Panc1 (cell line): ENCODE results near the gene CCDC51. TPM values are rescaled to one million over a fixed set of nuclear protein-coding genes. Genes with fewer than 3 reads are reported as not detected.

Experiments
- ATAC-seq: fragments of 200-7000 bp; cut with Tn5 transposase; 2 replicates; pipeline ENCODE4 v1.9.1; 2020; ENCODE audit warnings: mild to moderate bottlenecking, moderate library complexity
- BruUV-seq: library from RNA; stranded (reverse); fragments of 400-500 nt; replicated peaks from 2 replicates; lab custom pipeline; 2021; lab: Mats Ljungman, UMichigan
- CTCF ChIA-PET: fragments of 300-600 bp; sonication (Branson Sonifier 250); formaldehyde crosslinking; loops from one replicate; lab custom pipeline; 2022; ENCODE audit warnings: antibody characterized with exemption; lab: Charles Lee
- POLR2A ChIA-PET: fragments of 300-600 bp; sonication (Branson Sonifier 250); formaldehyde crosslinking; loops from one replicate; lab custom pipeline; 2022; ENCODE audit warnings: antibody characterized with exemption; lab: Charles Lee
- DNase-seq: peaks from one replicate; pipeline ENCODE4 v3.0.0-alpha.2; 2010; ENCODE audit warnings: low read depth, low spot score
- H3K27ac ChIP-seq: 2 replicates; pipeline ENCODE4 v1.5.1; 2011; ENCODE audit warnings: mild to moderate bottlenecking, low read length, inconsistent platforms
- H3K27me3 ChIP-seq: fragments of 200-500 bp; sonication (Bioruptor generic); 2 replicates; pipeline ENCODE4 v1.6.0; 2014; ENCODE audit warnings: low read length, inconsistent platforms; ENCODE audit not compliant: control insufficient read depth, insufficient read depth
- H3K36me3 ChIP-seq: fragments of 200-500 bp; sonication (Bioruptor generic); 2 replicates; pipeline ENCODE4 v1.5.1; 2014; ENCODE audit warnings: inconsistent platforms, mild to moderate bottlenecking, low read length, moderate library complexity; ENCODE audit not compliant: control insufficient read depth, insufficient read depth
- H3K4me1 ChIP-seq: 2 replicates; pipeline ENCODE4 v1.5.1; 2011; ENCODE audit warnings: inconsistent platforms, mild to moderate bottlenecking, low read length, moderate library complexity; ENCODE audit not compliant: control insufficient read depth, insufficient read depth
- H3K4me3 ChIP-seq, 2 experiments: 2 replicates each; pipeline ENCODE4 v1.5.1; 2011 to 2012; ENCODE audit warnings: low read depth in 2 of 2, low read length in 2 of 2, mild to moderate bottlenecking in 2 of 2, inconsistent platforms in 1 of 2, moderate library complexity in 1 of 2
- H3K9me3 ChIP-seq: fragments of 200-500 bp; sonication (Bioruptor generic); 2 replicates; pipeline ENCODE4 v1.5.1; 2014; ENCODE audit warnings: low read depth, mild to moderate bottlenecking, inconsistent platforms, low read length, moderate library complexity; ENCODE audit not compliant: control insufficient read depth, insufficient read depth
- POLR2AphosphoS5 ChIP-seq: IDR thresholded peaks from 2 replicates; pipeline ENCODE4 v1.6.1; 2012; ENCODE audit warnings: mild to moderate bottlenecking, low read depth, low read length, moderate library complexity
- SIN3A ChIP-seq: IDR thresholded peaks from 2 replicates; pipeline ENCODE4 v1.6.1; 2012; ENCODE audit warnings: low read depth, mild to moderate bottlenecking, low read length, moderate library complexity, borderline replicate concordance; ENCODE audit not compliant: insufficient read depth
- TCF7L2 ChIP-seq: IDR thresholded peaks from 2 replicates; pipeline ENCODE4 v1.6.1; 2011; ENCODE audit warnings: mild to moderate bottlenecking, low read depth, low read length, inconsistent platforms
- in situ Hi-C: cut with HindIII; loops from 2 replicates; pipeline ENCODE4 v1.10.0; 2016; ENCODE audit warnings: low sequenced_read_pairs, low pct_unique_long_range_greater_than_20kb
- intact Hi-C: fragments of 100-400 bp; cut with micrococcal nuclease; formaldehyde crosslinking; loops from one replicate; pipeline ENCODE4 v1.10.0; 2022; ENCODE audit not compliant: unreplicated experiment
- total RNA-seq: library from RNA; stranded (reverse); gene quantifications from one replicate; pipeline ENCODE4 v1.2.1, GENCODE V29; 2021; ENCODE audit not compliant: unreplicated experiment
- TF ChIP-seq, protein P1 (sequence below): fragments of 450-650 bp; IDR thresholded peaks from 2 replicates; pipeline ENCODE4 v1.5.1; 2017; ENCODE audit warnings: mild to moderate bottlenecking
- TF ChIP-seq, protein P2 (sequence below), 2 experiments: IDR thresholded peaks; 2 replicates each; pipeline ENCODE4 v1.6.1; 2011 to 2012; ENCODE audit warnings: low read depth in 2 of 2, control low read depth in 1 of 2, low read length in 1 of 2, mild to moderate bottlenecking in 1 of 2, moderate library complexity in 1 of 2; ENCODE audit not compliant: insufficient read depth in 1 of 2

CCDC51 gene
- total RNA-seq, 1 experiment from 2014 or later, result 11.9 TPM

DNA sequence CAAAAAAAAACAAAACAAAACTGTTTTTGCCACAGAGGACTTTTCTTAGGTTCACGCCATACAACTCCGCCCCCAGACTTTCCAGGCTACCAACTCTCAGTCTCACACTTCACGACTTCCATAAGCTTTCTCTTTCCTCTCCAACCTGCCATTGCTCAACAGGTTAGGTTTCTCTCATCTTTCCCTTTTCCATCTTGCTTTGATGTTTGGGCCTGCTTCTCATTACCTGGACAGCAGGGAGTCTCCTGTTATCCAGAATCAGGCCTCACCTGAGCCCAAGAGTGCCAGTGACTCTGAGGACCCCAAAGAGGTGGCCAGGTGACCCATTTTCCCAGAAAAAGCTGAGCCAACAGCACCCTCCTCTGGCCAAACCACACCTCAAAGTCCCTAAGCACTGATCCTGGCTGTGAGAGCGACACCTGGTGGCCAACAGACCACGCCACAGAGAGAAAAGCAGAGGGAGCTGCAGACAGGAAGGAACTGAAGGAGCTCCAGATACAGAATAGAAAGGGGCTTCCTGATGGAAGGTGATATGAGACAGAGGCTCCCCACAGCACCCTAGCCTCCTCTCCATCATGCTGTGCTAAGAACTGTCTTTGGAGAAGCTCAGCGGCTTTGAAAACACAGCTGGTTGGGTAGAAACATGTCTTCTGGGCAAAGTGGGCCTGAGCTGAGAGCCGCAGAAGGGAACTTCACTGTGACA is 4.0 kb downstream of the CCDC51 start:
- H3K27ac ChIP-seq, result no peak overlapping the region
- in situ Hi-C loops, result no loop called here
- ChIA-PET CTCF (interaction anchor here (0.6 to 2.5 kb wide), 29 partner anchors 9 to 251 kb away, joined by 3 to 98 read pairs (median 4); partner anchors contain the start of genes ATRIP, CDC25A, PFKFB4 and ZNF589), POLR2A (interaction anchor here (0.5 to 0.6 kb wide), 4 partner anchors 35 to 253 kb away, joined by 3 to 11 read pairs (median 3); no protein-coding TSS in a partner anchor)
- H3K9me3 ChIP-seq, result no peaks in the 10 kb centered on the region
- no peak overlapping the region for H3K4me3 ChIP-seq
- H3K4me1 ChIP-seq, result no peaks in the 10 kb centered on the region
- ATAC-seq (peak; percentile 69), DNase-seq (peak; percentile 66)
- BruUV-seq, result no TSS peak
- H3K27me3 ChIP-seq, result no peaks in the 10 kb centered on the region
- intact Hi-C loops, result loop anchor here (5.0 kb wide), 2 partner anchors 34 to 164 kb away; no protein-coding TSS in a partner anchor
- H3K36me3 ChIP-seq, result peaks cover 4% of the 10 kb centered on the region; the same call in 1 of the 2 replicates
- TF ChIP-seq, protein P1, sequence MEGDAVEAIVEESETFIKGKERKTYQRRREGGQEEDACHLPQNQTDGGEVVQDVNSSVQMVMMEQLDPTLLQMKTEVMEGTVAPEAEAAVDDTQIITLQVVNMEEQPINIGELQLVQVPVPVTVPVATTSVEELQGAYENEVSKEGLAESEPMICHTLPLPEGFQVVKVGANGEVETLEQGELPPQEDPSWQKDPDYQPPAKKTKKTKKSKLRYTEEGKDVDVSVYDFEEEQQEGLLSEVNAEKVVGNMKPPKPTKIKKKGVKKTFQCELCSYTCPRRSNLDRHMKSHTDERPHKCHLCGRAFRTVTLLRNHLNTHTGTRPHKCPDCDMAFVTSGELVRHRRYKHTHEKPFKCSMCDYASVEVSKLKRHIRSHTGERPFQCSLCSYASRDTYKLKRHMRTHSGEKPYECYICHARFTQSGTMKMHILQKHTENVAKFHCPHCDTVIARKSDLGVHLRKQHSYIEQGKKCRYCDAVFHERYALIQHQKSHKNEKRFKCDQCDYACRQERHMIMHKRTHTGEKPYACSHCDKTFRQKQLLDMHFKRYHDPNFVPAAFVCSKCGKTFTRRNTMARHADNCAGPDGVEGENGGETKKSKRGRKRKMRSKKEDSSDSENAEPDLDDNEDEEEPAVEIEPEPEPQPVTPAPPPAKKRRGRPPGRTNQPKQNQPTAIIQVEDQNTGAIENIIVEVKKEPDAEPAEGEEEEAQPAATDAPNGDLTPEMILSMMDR, result peak; percentile 98
- TF ChIP-seq, protein P2, sequence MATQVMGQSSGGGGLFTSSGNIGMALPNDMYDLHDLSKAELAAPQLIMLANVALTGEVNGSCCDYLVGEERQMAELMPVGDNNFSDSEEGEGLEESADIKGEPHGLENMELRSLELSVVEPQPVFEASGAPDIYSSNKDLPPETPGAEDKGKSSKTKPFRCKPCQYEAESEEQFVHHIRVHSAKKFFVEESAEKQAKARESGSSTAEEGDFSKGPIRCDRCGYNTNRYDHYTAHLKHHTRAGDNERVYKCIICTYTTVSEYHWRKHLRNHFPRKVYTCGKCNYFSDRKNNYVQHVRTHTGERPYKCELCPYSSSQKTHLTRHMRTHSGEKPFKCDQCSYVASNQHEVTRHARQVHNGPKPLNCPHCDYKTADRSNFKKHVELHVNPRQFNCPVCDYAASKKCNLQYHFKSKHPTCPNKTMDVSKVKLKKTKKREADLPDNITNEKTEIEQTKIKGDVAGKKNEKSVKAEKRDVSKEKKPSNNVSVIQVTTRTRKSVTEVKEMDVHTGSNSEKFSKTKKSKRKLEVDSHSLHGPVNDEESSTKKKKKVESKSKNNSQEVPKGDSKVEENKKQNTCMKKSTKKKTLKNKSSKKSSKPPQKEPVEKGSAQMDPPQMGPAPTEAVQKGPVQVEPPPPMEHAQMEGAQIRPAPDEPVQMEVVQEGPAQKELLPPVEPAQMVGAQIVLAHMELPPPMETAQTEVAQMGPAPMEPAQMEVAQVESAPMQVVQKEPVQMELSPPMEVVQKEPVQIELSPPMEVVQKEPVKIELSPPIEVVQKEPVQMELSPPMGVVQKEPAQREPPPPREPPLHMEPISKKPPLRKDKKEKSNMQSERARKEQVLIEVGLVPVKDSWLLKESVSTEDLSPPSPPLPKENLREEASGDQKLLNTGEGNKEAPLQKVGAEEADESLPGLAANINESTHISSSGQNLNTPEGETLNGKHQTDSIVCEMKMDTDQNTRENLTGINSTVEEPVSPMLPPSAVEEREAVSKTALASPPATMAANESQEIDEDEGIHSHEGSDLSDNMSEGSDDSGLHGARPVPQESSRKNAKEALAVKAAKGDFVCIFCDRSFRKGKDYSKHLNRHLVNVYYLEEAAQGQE (IDR thresholded peaks at IDR 0.05; ENCODE audit: insufficient read depth in 1 of 2, low read depth in 2 of 2, low read length in 1 of 2), result no peak

DNA sequence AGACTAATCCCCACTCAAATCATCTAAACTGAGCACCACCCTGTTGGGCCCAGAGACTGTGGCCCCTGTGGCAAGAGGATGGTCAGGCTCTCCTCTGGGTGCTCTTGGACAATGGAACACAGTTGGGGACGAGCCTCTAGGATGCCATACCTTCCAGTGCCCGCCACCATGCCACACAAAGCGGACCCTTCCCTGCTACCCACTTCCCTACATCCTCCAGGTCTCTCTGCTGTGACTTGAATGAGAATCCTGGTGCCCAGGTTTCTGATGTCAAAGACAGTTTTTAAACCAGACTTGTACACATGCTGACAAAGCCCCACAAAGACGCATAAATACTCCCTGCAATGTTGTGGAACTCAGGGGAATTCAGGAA is 4.7 kb downstream of the CCDC51 start:
- CTCF ChIA-PET, result interaction anchor here (1.5 to 2.5 kb wide), 5 partner anchors 11 to 241 kb away, joined by 7 to 98 read pairs (median 26); partner anchors contain the start of gene ATRIP
- Histone ChIP-seq H3K4me1 (no peaks in the 10 kb centered on the region; the same call in 1 of the 2 replicates), H3K27ac (no peak overlapping the region), H3K4me3 (no peak overlapping the region), H3K36me3 (no peaks in the 10 kb centered on the region; the same call in 1 of the 2 replicates), H3K9me3 (no peaks in the 10 kb centered on the region), H3K27me3 (no peaks in the 10 kb centered on the region)
- ATAC-seq (no peak), DNase-seq (no peak)
- no TSS peak for BruUV-seq
- TF ChIP-seq POLR2AphosphoS5 (no peak), SIN3A (no peak), TCF7L2 (no peak)
- TF ChIP-seq, protein P2 (IDR thresholded peaks at IDR 0.05; ENCODE audit: insufficient read depth in 1 of 2, low read depth in 2 of 2, low read length in 1 of 2), result no peak
- TF ChIP-seq, protein P1, result no peak
- in situ Hi-C loops (no loop called here), intact Hi-C loops (loop anchor here (5.0 kb wide), 2 partner anchors 33 to 163 kb away; no protein-coding TSS in a partner anchor)
- POLR2A ChIA-PET, result no interaction called here
